GM23338 (cell line): ENCODE results near the gene OR1I1.

Experiments used
- CREB1 ChIP-seq: fragments of 250-450 bp; sonication (Bioruptor Pico); IDR thresholded peaks from 2 replicates; pipeline ENCODE4 v1.5.0; 2020; ENCODE audit warnings: low read depth, mild to moderate bottlenecking, moderate library complexity
- EZH2 ChIP-seq: fragments of 200-600 bp; sonication (generic); IDR thresholded peaks from one replicate; pipeline ENCODE4 v1.8.0; 2017; ENCODE audit warnings: antibody characterized with exemption, mild to moderate bottlenecking, low read depth; ENCODE audit not compliant: unreplicated experiment
- POLR2AphosphoS5 ChIP-seq: IDR thresholded peaks from 2 replicates; pipeline ENCODE4 v1.6.1; 2016; ENCODE audit warnings: antibody characterized with exemption, low read depth
- ZNF331 ChIP-seq: fragments of 250-450 bp; sonication (Bioruptor Pico); IDR thresholded peaks from 2 replicates; pipeline ENCODE4 v1.5.0; 2020; ENCODE audit warnings: low read depth, mild to moderate bottlenecking, moderate library complexity
- TF ChIP-seq, protein P1 (sequence below), 2 experiments: fragments of 200-600 bp in 1 of 2; sonication (generic) in 1 of 2; conservative IDR thresholded peaks; 2 replicates each; pipeline versions ENCODE4 v1.5.1 to v1.6.1; 2016 to 2017; ENCODE audit warnings: antibody characterized with exemption in 2 of 2, low read depth in 2 of 2, mild to moderate bottlenecking in 2 of 2, moderate library complexity in 1 of 2

DNA sequence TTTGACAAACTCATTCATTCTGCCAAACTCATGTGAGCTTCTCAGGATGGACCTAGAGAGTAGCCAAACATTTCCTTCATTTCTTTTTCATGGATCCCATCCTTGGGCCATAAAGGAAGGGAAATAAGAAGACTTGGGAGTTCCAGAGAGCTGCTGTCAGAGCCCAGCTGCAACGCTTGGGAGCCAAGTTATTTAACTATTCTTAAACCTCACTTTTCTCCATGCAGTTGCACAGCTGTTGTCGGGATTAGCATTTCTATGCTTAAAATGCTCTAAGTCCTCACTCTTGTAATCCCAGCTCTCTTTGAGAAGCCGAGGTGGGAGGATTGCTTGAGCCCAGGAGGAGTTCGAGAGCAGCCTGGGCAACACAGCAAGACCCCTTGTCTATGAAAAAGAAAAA is 44.4 kb upstream of the OR1I1 start:
- TF ChIP-seq, protein P1, sequence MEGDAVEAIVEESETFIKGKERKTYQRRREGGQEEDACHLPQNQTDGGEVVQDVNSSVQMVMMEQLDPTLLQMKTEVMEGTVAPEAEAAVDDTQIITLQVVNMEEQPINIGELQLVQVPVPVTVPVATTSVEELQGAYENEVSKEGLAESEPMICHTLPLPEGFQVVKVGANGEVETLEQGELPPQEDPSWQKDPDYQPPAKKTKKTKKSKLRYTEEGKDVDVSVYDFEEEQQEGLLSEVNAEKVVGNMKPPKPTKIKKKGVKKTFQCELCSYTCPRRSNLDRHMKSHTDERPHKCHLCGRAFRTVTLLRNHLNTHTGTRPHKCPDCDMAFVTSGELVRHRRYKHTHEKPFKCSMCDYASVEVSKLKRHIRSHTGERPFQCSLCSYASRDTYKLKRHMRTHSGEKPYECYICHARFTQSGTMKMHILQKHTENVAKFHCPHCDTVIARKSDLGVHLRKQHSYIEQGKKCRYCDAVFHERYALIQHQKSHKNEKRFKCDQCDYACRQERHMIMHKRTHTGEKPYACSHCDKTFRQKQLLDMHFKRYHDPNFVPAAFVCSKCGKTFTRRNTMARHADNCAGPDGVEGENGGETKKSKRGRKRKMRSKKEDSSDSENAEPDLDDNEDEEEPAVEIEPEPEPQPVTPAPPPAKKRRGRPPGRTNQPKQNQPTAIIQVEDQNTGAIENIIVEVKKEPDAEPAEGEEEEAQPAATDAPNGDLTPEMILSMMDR (conservative IDR thresholded peaks at IDR 0.05; ENCODE audit: low read depth in 2 of 2), result no peak
- TF ChIP-seq POLR2AphosphoS5, result no peak
- TF ChIP-seq ZNF331, result no peak
- no peak for TF ChIP-seq CREB1 (CRISPR knock-in tag)
- TF ChIP-seq EZH2, result no peak
